BE2C (cell line): ENCODE measurements around the gene NDUFS7.

ENCODE experiments used
- DNase-seq: peaks from one replicate; pipeline ENCODE4 v3.0.0-alpha.2; 2020
- H3K27me3 ChIP-seq: fragments of 250-450 bp; sonication (Bioruptor Pico); 2 replicates; pipeline ENCODE4 v1.5.1; 2020; ENCODE audit warnings: mild to moderate bottlenecking
- H3K36me3 ChIP-seq: fragments of 250-450 bp; sonication (Bioruptor Pico); 2 replicates; pipeline ENCODE4 v1.5.1; 2020; ENCODE audit warnings: mild to moderate bottlenecking
- H3K4me1 ChIP-seq: fragments of 250-450 bp; sonication (Bioruptor Pico); 2 replicates; pipeline ENCODE4 v1.5.1; 2020
- H3K4me3 ChIP-seq: 2 replicates; pipeline ENCODE4 v1.5.1; 2011; ENCODE audit warnings: low read depth, low read length
- H3K9me3 ChIP-seq: fragments of 250-450 bp; sonication (Bioruptor Pico); 2 replicates; pipeline ENCODE4 v1.5.1; 2020
- CTCF ChIP-seq: IDR thresholded peaks from 2 replicates; pipeline ENCODE4 v1.5.1; 2012; ENCODE audit warnings: mild to moderate bottlenecking, low read depth, low read length

Gene NDUFS7

GRCh38 chr19:1396019-1396767, 12.5 kb downstream of the NDUFS7 start:
- DNase-seq: no peak
- Histone ChIP-seq H3K4me3 (no peak overlapping the region), H3K27me3 (no peaks in the 10 kb centered on the region), H3K4me1 (peaks cover 15% of the 10 kb centered on the region), H3K36me3 (peaks cover 28% of the 10 kb centered on the region), H3K9me3 (no peaks in the 10 kb centered on the region)
- TF ChIP-seq CTCF: no peak

GRCh38 chr19:1396768-1397679, 13.3 kb downstream of the NDUFS7 start:
- Histone ChIP-seq H3K36me3 (peaks cover 21% of the 10 kb centered on the region), H3K4me3 (no peak overlapping the region), H3K27me3 (no peaks in the 10 kb centered on the region)

GRCh38 chr19:1397838-1398237, 14.1 kb downstream of the NDUFS7 start:
- TF ChIP-seq CTCF: no peak
- peaks cover 15% of the 10 kb centered on the region for H3K4me1 ChIP-seq
- H3K4me3 ChIP-seq: no peak overlapping the region
- no peaks in the 10 kb centered on the region for H3K9me3 ChIP-seq
- no peaks in the 10 kb centered on the region for H3K27me3 ChIP-seq
- H3K36me3 ChIP-seq: peaks cover 13% of the 10 kb centered on the region
- no peak for DNase-seq

More at GRCh38 chr19:1396768-1397679, 13.3 kb downstream of the NDUFS7 start:
- TF ChIP-seq CTCF: no peak
- no peak for DNase-seq
- Histone ChIP-seq H3K4me1 (peaks cover 15% of the 10 kb centered on the region), H3K9me3 (no peaks in the 10 kb centered on the region)

GRCh38 chr19:1399079-1399478, 15.4 kb downstream of the NDUFS7 start:
- peaks cover under 1% of the 10 kb centered on the region; the same call in 1 of the 2 replicates for H3K36me3 ChIP-seq
- DNase-seq: no peak
- TF ChIP-seq CTCF: no peak
- H3K27me3 ChIP-seq: no peaks in the 10 kb centered on the region
- peaks cover 15% of the 10 kb centered on the region for H3K4me1 ChIP-seq
- no peaks in the 10 kb centered on the region for H3K9me3 ChIP-seq
- no peak overlapping the region for H3K4me3 ChIP-seq

GRCh38 chr19:1399745-1400144, 16.0 kb downstream of the NDUFS7 start:
- H3K27me3 ChIP-seq: no peaks in the 10 kb centered on the region
- no peak for DNase-seq
- no peak for TF ChIP-seq CTCF
- peaks cover 13% of the 10 kb centered on the region for H3K4me1 ChIP-seq
- H3K36me3 ChIP-seq: no peaks in the 10 kb centered on the region
- no peaks in the 10 kb centered on the region for H3K9me3 ChIP-seq
- no peak overlapping the region for H3K4me3 ChIP-seq
